IMR-90 (cell line): ENCODE results near the gene CELSR1. TPM values are rescaled to one million over a fixed set of nuclear protein-coding genes. Genes with fewer than 3 reads are reported as not detected.

Experiments used
- ATAC-seq: fragments of 200-7000 bp; cut with Tn5 transposase; 2 replicates; pipeline ENCODE4 v1.9.1; 2020; ENCODE audit warnings: low read depth, mild to moderate bottlenecking, moderate library complexity
- BruUV-seq: library from RNA; stranded (reverse); fragments of 400-500 nt; replicated peaks from 2 replicates; lab custom pipeline; 2021; lab: Mats Ljungman, UMichigan
- CTCF ChIA-PET: fragments of 300-600 bp; formaldehyde crosslinking; extraction: SDS; loops from one replicate; lab custom pipeline; 2021; ENCODE audit warnings: antibody characterized with exemption; lab: Yijun Ruan, JAX
- POLR2A ChIA-PET: fragments of 300-600 bp; sonication (Branson Sonifier 250); formaldehyde crosslinking; loops from one replicate; lab custom pipeline; 2022; ENCODE audit warnings: antibody characterized with exemption; ENCODE audit not compliant: unreplicated experiment; lab: Charles Lee
- DNase-seq: peaks from one replicate; pipeline ENCODE4 v3.0.0; 2013
- H2AFZ ChIP-seq: replicated peaks from 2 replicates; pipeline ENCODE3; 2013; ENCODE audit warnings: low read length, mild to moderate bottlenecking; ENCODE audit not compliant: poor library complexity
- H2AK5ac ChIP-seq: 2 replicates; pipeline ENCODE4 v1.6.1; 2013; ENCODE audit warnings: low read depth, low read length, inconsistent platforms
- H2AK9ac ChIP-seq: replicated peaks from 2 replicates; pipeline ENCODE3; 2013; ENCODE audit warnings: mild to moderate bottlenecking, low read depth, low read length, moderate library complexity; ENCODE audit not compliant: poor library complexity
- H2BK120ac ChIP-seq: 2 replicates; pipeline ENCODE4 v1.6.1; 2013; ENCODE audit warnings: low read depth, low read length, inconsistent platforms
- H2BK15ac ChIP-seq: 3 replicates; pipeline ENCODE4 v1.6.1; 2013; ENCODE audit warnings: low read depth, low read length, inconsistent platforms
- H2BK20ac ChIP-seq: 2 replicates; pipeline ENCODE4 v1.6.1; 2013; ENCODE audit warnings: low read depth, mild to moderate bottlenecking, inconsistent platforms, low read length, moderate library complexity
- H2BK5ac ChIP-seq: 2 replicates; pipeline ENCODE4 v1.6.1; 2013; ENCODE audit warnings: mild to moderate bottlenecking, low read depth, low read length, inconsistent platforms; ENCODE audit not compliant: poor library complexity, severe bottlenecking
- H3K14ac ChIP-seq: replicated peaks from 2 replicates; pipeline ENCODE4 v1.6.1; 2013; ENCODE audit warnings: low read depth, low read length, inconsistent platforms
- H3K18ac ChIP-seq: 2 replicates; pipeline ENCODE4 v1.6.1; 2013; ENCODE audit warnings: low read depth, low read length, control low read depth
- H3K23ac ChIP-seq: 2 replicates; pipeline ENCODE4 v1.6.1; 2013; ENCODE audit warnings: low read depth, low read length, inconsistent platforms
- H3K27ac ChIP-seq: 2 replicates; pipeline ENCODE4 v1.5.1; 2013; ENCODE audit warnings: mild to moderate bottlenecking, control low read depth, low read length; ENCODE audit not compliant: insufficient read depth
- H3K27me3 ChIP-seq: 2 replicates; pipeline ENCODE4 v1.6.1; 2013; ENCODE audit warnings: low read length; ENCODE audit not compliant: control insufficient read depth, insufficient read depth
- H3K36me3 ChIP-seq: 2 replicates; pipeline ENCODE4 v1.6.1; 2013; ENCODE audit warnings: low read length, mixed read lengths; ENCODE audit not compliant: control insufficient read depth, insufficient read depth
- H3K4ac ChIP-seq: 2 replicates; pipeline ENCODE4 v1.6.1; 2013; ENCODE audit warnings: low read depth, low read length, inconsistent platforms
- H3K4me1 ChIP-seq: 2 replicates; pipeline ENCODE4 v1.6.1; 2013; ENCODE audit warnings: low read length, mixed read lengths; ENCODE audit not compliant: control insufficient read depth, insufficient read depth
- H3K4me2 ChIP-seq: 2 replicates; pipeline ENCODE4 v1.6.1; 2013; ENCODE audit warnings: low read depth, mild to moderate bottlenecking, control low read depth, low read length, moderate library complexity
- H3K4me3 ChIP-seq: 2 replicates; pipeline ENCODE4 v1.5.1; 2013; ENCODE audit warnings: low read depth, mild to moderate bottlenecking, control low read depth, low read length, moderate library complexity; ENCODE audit not compliant: insufficient read depth
- H3K56ac ChIP-seq: 2 replicates; pipeline ENCODE4 v1.6.1; 2013; ENCODE audit warnings: low read length, inconsistent platforms; ENCODE audit not compliant: insufficient read depth; ENCODE audit errors: extremely low read depth
- H3K79me1 ChIP-seq, 2 experiments: 2 replicates each; pipeline ENCODE4 v1.6.1; 2013; ENCODE audit warnings: low read length in 2 of 2, inconsistent platforms in 1 of 2, low read depth in 1 of 2
- H3K9ac ChIP-seq: 2 replicates; pipeline ENCODE4 v1.6.1; 2013; ENCODE audit warnings: low read depth, low read length, control low read depth
- H3K9me1 ChIP-seq: 2 replicates; pipeline ENCODE4 v1.6.1; 2013; ENCODE audit warnings: low read length, inconsistent platforms; ENCODE audit not compliant: insufficient read depth
- H3K9me3 ChIP-seq: 2 replicates; pipeline ENCODE4 v1.6.1; 2013; ENCODE audit warnings: low read length; ENCODE audit not compliant: control insufficient read depth, insufficient read depth
- H4K20me1 ChIP-seq: 2 replicates; pipeline ENCODE4 v1.6.1; 2013; ENCODE audit warnings: low read length, inconsistent platforms; ENCODE audit not compliant: insufficient read depth
- H4K5ac ChIP-seq: 2 replicates; pipeline ENCODE4 v1.6.1; 2013; ENCODE audit warnings: mild to moderate bottlenecking, low read depth, low read length, control low read depth
- H4K8ac ChIP-seq, 2 experiments: 2 replicates each; pipeline ENCODE4 v1.6.1; 2013; ENCODE audit warnings: low read depth in 2 of 2, low read length in 2 of 2, control low read depth in 1 of 2, inconsistent platforms in 1 of 2
- H4K91ac ChIP-seq: 2 replicates; pipeline ENCODE4 v1.6.1; 2013; ENCODE audit warnings: low read depth, low read length, inconsistent platforms; ENCODE audit not compliant: insufficient read depth
- BHLHE40 ChIP-seq: fragments of 150-350 bp; IDR thresholded peaks from 2 replicates; pipeline ENCODE4 v1.6.1; 2016; ENCODE audit warnings: mild to moderate bottlenecking, low read depth, low read length
- CHD1 ChIP-seq: IDR thresholded peaks from 2 replicates; pipeline ENCODE4 v1.6.1; 2012; ENCODE audit warnings: low read depth, low read length, improper control_type of control experiment
- FOS ChIP-seq: fragments of 150-350 bp; IDR thresholded peaks from 2 replicates; pipeline ENCODE4 v1.6.1; 2016; ENCODE audit warnings: low read depth, low read length
- MAFK ChIP-seq: IDR thresholded peaks from 2 replicates; pipeline ENCODE4 v1.6.1; 2012; ENCODE audit warnings: low read depth, low read length, improper control_type of control experiment
- MAZ ChIP-seq: IDR thresholded peaks from 2 replicates; pipeline ENCODE4 v1.6.1; 2012; ENCODE audit warnings: low read depth, mild to moderate bottlenecking, low read length, improper control_type of control experiment, moderate library complexity, borderline replicate concordance
- MXI1 ChIP-seq: IDR thresholded peaks from 2 replicates; pipeline ENCODE4 v1.6.1; 2012; ENCODE audit warnings: low read depth, mild to moderate bottlenecking, low read length, moderate library complexity, borderline replicate concordance
- POLR2A ChIP-seq: IDR thresholded peaks from 2 replicates; pipeline ENCODE4 v1.6.1; 2012; ENCODE audit warnings: mild to moderate bottlenecking, low read depth, low read length
- RAD21 ChIP-seq: IDR thresholded peaks from 2 replicates; pipeline ENCODE4 v1.6.1; 2012; ENCODE audit warnings: low read length, improper control_type of control experiment
- RCOR1 ChIP-seq: IDR thresholded peaks from 2 replicates; pipeline ENCODE4 v1.6.1; 2012; ENCODE audit warnings: mild to moderate bottlenecking, low read length, improper control_type of control experiment; ENCODE audit not compliant: insufficient replicate concordance
- RFX5 ChIP-seq: IDR thresholded peaks from 2 replicates; pipeline ENCODE4 v1.8.0; 2012; ENCODE audit warnings: low read depth, mild to moderate bottlenecking, low read length, moderate library complexity
- SMC3 ChIP-seq: fragments of 150-350 bp; IDR thresholded peaks from 2 replicates; pipeline ENCODE4 v1.6.1; 2016; ENCODE audit warnings: low read depth, mild to moderate bottlenecking, antibody characterized with exemption, low read length, moderate library complexity
- USF2 ChIP-seq: fragments of 150-350 bp; IDR thresholded peaks from 2 replicates; pipeline ENCODE4 v1.6.1; 2017; ENCODE audit warnings: mild to moderate bottlenecking, antibody characterized with exemption, low read length, low read depth
- WGBS, 2 experiments: methylation state at CpG; one replicate each; pipeline versions ENCODE4 v1.1.5 to v1.1.7; 2013; ENCODE audit warnings: missing lambda C conversion rate in 2 of 2; ENCODE audit not compliant: insufficient read length in 1 of 2; ENCODE audit errors: extremely low coverage in 2 of 2; 5-methylcytosine and 5-hydroxymethylcytosine counted together
- dilution Hi-C: fragments of 300-500 bp; cut with HindIII; formaldehyde crosslinking; loops from one replicate; pipeline ENCODE4 v1.14.3; 2018; ENCODE audit warnings: low sequenced_read_pairs; ENCODE audit not compliant: unreplicated experiment
- in situ Hi-C: fragments of 300-500 bp; cut with MboI; formaldehyde crosslinking; loops from 3 replicates; pipeline ENCODE4 v1.14.3; 2019; ENCODE audit warnings: low sequenced_read_pairs, inconsistent platforms, mixed read lengths
- intact Hi-C: fragments of 100-400 bp; cut with micrococcal nuclease; formaldehyde crosslinking; loops from 2 replicates; pipeline ENCODE4 v1.10.0; 2022
- polyA plus RNA-seq, 3 experiments: library from polyadenylated mRNA; depleted of rRNA; stranded (reverse); fragments of >200 nt; gene quantifications; 2 replicates each; pipeline ENCODE4 v1.2.3, GENCODE V29; 2012; ENCODE audit warnings: low replicate concordance in 1 of 3
- total RNA-seq: library from RNA; depleted of rRNA; stranded (reverse); fragments of >200 nt; gene quantifications from 2 replicates; pipeline ENCODE4 v1.2.3, GENCODE V29; 2012
- TF ChIP-seq, protein P1 (sequence below): fragments of 150-350 bp; IDR thresholded peaks from 2 replicates; pipeline ENCODE4 v1.6.1; 2016; ENCODE audit warnings: low read depth, mild to moderate bottlenecking, low read length, moderate library complexity, borderline replicate concordance
- TF ChIP-seq, protein P2 (sequence below): conservative IDR thresholded peaks from 2 replicates; pipeline ENCODE4 v1.5.1; 2012; ENCODE audit warnings: mild to moderate bottlenecking, low read depth, low read length, improper control_type of control experiment

The CELSR1 gene
- total and polyA plus RNA-seq, 2 of the 4 experiments (the other 2 are of a cell fraction): 0.36 to 0.82 TPM

DNA sequence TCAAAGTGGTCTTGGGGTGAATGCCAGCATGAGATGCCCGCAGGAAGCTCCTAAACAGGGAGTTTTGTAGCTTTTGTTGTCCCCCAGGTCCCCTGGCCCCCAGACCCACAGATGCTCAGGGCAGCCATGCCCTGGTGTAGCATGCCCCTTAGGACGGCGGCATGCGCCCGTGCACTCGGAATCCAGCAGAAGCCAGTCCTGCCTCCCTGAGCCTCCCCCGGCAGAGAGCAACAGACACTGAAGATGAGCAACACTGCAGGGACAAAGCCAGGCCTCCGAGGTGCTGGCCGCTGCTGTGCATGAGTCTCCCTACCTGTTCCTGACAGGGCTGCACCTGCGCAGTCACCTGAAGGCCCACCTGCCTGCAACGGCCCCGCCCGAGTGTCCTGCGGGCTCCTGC, 142.8 kb downstream of the CELSR1 start:
- Histone ChIP-seq H2AK5ac (no peak overlapping the region), H3K27ac (no peak overlapping the region), H3K4me1 (no peaks in the 10 kb centered on the region), H4K5ac (no peak overlapping the region), H2AK9ac (no peak overlapping the region), H3K27me3 (peaks cover 9% of the 10 kb centered on the region; the same call in 1 of the 2 replicates), H2BK20ac (no peak overlapping the region), H3K9me3 (no peaks in the 10 kb centered on the region), H2BK5ac (no peak overlapping the region), H3K4me2 (no peak overlapping the region), H3K14ac (no peak overlapping the region), H2BK15ac (no peak overlapping the region), H4K20me1 (no peaks in the 10 kb centered on the region), H3K79me1 (no peaks in the 10 kb centered on the region), H3K56ac (no peak overlapping the region), H4K8ac (no peak overlapping the region), H3K4me3 (no peak overlapping the region), H3K18ac (no peak overlapping the region), H3K23ac (no peak overlapping the region), H3K36me3 (no peaks in the 10 kb centered on the region), H3K4ac (no peak overlapping the region), H4K91ac (no peak overlapping the region), H3K9ac (no peak overlapping the region), H2BK120ac (no peak overlapping the region), H2AFZ (no peak overlapping the region), H3K9me1 (no peaks in the 10 kb centered on the region)
- in situ Hi-C loops (loop anchor here (5.0 kb wide), 1 partner anchor 47 kb away; no protein-coding TSS in a partner anchor), dilution Hi-C loops (no loop called here), intact Hi-C loops (loop anchor here (10.0 kb wide), 1 partner anchor 130 kb away; no protein-coding TSS in a partner anchor)
- no peak for ATAC-seq
- TF ChIP-seq RCOR1: no peak
- TF ChIP-seq, protein P1, sequence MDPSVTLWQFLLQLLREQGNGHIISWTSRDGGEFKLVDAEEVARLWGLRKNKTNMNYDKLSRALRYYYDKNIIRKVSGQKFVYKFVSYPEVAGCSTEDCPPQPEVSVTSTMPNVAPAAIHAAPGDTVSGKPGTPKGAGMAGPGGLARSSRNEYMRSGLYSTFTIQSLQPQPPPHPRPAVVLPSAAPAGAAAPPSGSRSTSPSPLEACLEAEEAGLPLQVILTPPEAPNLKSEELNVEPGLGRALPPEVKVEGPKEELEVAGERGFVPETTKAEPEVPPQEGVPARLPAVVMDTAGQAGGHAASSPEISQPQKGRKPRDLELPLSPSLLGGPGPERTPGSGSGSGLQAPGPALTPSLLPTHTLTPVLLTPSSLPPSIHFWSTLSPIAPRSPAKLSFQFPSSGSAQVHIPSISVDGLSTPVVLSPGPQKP: no peak
- no peak for TF ChIP-seq MAFK
- no peak for TF ChIP-seq POLR2A
- TF ChIP-seq MXI1: no peak
- TF ChIP-seq BHLHE40: no peak
- no peak for TF ChIP-seq SMC3
- no peak for TF ChIP-seq RAD21
- no peak for TF ChIP-seq USF2
- TF ChIP-seq MAZ: no peak
- TF ChIP-seq RFX5: no peak
- TF ChIP-seq, protein P2, sequence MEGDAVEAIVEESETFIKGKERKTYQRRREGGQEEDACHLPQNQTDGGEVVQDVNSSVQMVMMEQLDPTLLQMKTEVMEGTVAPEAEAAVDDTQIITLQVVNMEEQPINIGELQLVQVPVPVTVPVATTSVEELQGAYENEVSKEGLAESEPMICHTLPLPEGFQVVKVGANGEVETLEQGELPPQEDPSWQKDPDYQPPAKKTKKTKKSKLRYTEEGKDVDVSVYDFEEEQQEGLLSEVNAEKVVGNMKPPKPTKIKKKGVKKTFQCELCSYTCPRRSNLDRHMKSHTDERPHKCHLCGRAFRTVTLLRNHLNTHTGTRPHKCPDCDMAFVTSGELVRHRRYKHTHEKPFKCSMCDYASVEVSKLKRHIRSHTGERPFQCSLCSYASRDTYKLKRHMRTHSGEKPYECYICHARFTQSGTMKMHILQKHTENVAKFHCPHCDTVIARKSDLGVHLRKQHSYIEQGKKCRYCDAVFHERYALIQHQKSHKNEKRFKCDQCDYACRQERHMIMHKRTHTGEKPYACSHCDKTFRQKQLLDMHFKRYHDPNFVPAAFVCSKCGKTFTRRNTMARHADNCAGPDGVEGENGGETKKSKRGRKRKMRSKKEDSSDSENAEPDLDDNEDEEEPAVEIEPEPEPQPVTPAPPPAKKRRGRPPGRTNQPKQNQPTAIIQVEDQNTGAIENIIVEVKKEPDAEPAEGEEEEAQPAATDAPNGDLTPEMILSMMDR: no peak
- TF ChIP-seq CHD1: no peak
- TF ChIP-seq FOS: no peak
- no TSS peak for BruUV-seq
- 84% methylated on average over 8 of the region's 14 CpGs; no CpG with 5 or more reads in 1 of the 2 experiments for WGBS, 2 experiments
- no peak for DNase-seq
- POLR2A ChIA-PET: no interaction called here
- CTCF ChIA-PET: no interaction called here
